Body of pancreas (tissue), 4 donors: ENCODE measurements around the gene DNAH3.
"Not testable (repeated sequence)": the region's sequence is repeated elsewhere in the genome, so short reads cannot be mapped to it uniquely, and the experiment has no call there.

Experiments
- CTCF ChIP-seq, 7 experiments: fragments of 450-650 bp in 4 of 7; fragments of 200-600 bp in 3 of 7; sonication (generic) in 3 of 7; IDR thresholded peaks; one replicate each; pipeline ENCODE4 v1.5.1; 2016 to 2019; ENCODE audit warnings: antibody characterized with exemption in 7 of 7
- POLR2A ChIP-seq, 3 donors: fragments of 450-650 bp; IDR thresholded peaks; one replicate each; pipeline ENCODE4 v1.6.1; 2016; ENCODE audit warnings: antibody characterized with exemption in 3 of 3, mild to moderate bottlenecking in 2 of 3

GRCh38 chr16:21152160-21153030 is 1.7 kb upstream of the DNAH3 start:
- not testable (repeated sequence) for TF ChIP-seq CTCF, POLR2A (IDR thresholded peaks at IDR 0.05)
